Measurements from ENCODE around the gene NEO1.

GRCh38 chr15:73237910-73238309 is 185.6 kb downstream of the NEO1 start:
- no peak for TF ChIP-seq EZH2 (IDR thresholded peaks at IDR 0.05; ENCODE audit: borderline replicate concordance, low read depth, low read length, severe bottlenecking)
- TF ChIP-seq, protein P1, sequence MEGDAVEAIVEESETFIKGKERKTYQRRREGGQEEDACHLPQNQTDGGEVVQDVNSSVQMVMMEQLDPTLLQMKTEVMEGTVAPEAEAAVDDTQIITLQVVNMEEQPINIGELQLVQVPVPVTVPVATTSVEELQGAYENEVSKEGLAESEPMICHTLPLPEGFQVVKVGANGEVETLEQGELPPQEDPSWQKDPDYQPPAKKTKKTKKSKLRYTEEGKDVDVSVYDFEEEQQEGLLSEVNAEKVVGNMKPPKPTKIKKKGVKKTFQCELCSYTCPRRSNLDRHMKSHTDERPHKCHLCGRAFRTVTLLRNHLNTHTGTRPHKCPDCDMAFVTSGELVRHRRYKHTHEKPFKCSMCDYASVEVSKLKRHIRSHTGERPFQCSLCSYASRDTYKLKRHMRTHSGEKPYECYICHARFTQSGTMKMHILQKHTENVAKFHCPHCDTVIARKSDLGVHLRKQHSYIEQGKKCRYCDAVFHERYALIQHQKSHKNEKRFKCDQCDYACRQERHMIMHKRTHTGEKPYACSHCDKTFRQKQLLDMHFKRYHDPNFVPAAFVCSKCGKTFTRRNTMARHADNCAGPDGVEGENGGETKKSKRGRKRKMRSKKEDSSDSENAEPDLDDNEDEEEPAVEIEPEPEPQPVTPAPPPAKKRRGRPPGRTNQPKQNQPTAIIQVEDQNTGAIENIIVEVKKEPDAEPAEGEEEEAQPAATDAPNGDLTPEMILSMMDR (IDR thresholded peaks at IDR 0.05; ENCODE audit: borderline replicate concordance, extremely low read depth, low read length, poor library complexity, severe bottlenecking), result no peak
